HG03520 (cell line): Measurements from ENCODE around the gene ATP5F1D.
"Not testable (repeated sequence)": the region's sequence is repeated elsewhere in the genome, so short reads cannot be mapped to it uniquely, and the experiment has no call there.

Source experiments
- ATAC-seq: cut with Tn5 transposase; IDR thresholded peaks from one replicate; pipeline ENCODE4 v1.9.1; 2021; ENCODE audit warnings: mild to moderate bottlenecking, moderate library complexity; ENCODE audit not compliant: unreplicated experiment

The ATP5F1D gene

GRCh38 chr19:1241417-1242095 lies at the start of gene ATP5F1D:
TSS of gene ATP5F1D (plus strand) at chr19:1241751. CDS start at chr19:1241851, 100 bp downstream.
- peak; percentile 38 for ATAC-seq

GRCh38 chr19:1199531-1199930 lies 42.0 kb upstream of the ATP5F1D start:
- ATAC-seq = no peak

GRCh38 chr19:1200614-1201013 lies 40.9 kb upstream of the ATP5F1D start:
- not testable (repeated sequence) for ATAC-seq

GRCh38 chr19:1205114-1206099 lies 36.1 kb upstream of the ATP5F1D start, which contains the start of gene STK11:
TSS of gene STK11 (plus strand) at chr19:1205778. CDS start at chr19:1206914, 1,136 bp downstream.
- ATAC-seq = peak; percentile 82

- ATAC-seq = no peak
Observed at GRCh38 chr19:1206150-1206863, 35.2 kb upstream of the ATP5F1D start.

- ATAC-seq = no peak
Observed at GRCh38 chr19:1206864-1207450, 34.6 kb upstream of the ATP5F1D start.

- not testable (repeated sequence) for ATAC-seq
Observed at GRCh38 chr19:1208830-1209229, 32.7 kb upstream of the ATP5F1D start.

- ATAC-seq = no peak
Observed at GRCh38 chr19:1210227-1210538, 31.4 kb upstream of the ATP5F1D start.

- ATAC-seq = no peak
Observed at GRCh38 chr19:1211494-1212234, 29.9 kb upstream of the ATP5F1D start.

GRCh38 chr19:1213391-1214286 lies 27.9 kb upstream of the ATP5F1D start:
- no peak for ATAC-seq

GRCh38 chr19:1214299-1214861 lies 27.2 kb upstream of the ATP5F1D start:
- no peak for ATAC-seq

- no peak for ATAC-seq
Observed at GRCh38 chr19:1214862-1215731, 26.5 kb upstream of the ATP5F1D start.

- no peak for ATAC-seq
Observed at GRCh38 chr19:1216756-1217155, 24.8 kb upstream of the ATP5F1D start.

GRCh38 chr19:1217366-1217765 lies 24.2 kb upstream of the ATP5F1D start:
- no peak for ATAC-seq

GRCh38 chr19:1218751-1219567 lies 22.6 kb upstream of the ATP5F1D start:
- no peak for ATAC-seq

GRCh38 chr19:1219786-1220476 lies 21.6 kb upstream of the ATP5F1D start:
- ATAC-seq = no peak
